IMR-90 (cell line): ENCODE measurements around the gene TNFRSF9. TPM values are rescaled to one million over a fixed set of nuclear protein-coding genes. Genes with fewer than 3 reads are reported as not detected.

Source experiments
- ATAC-seq: fragments of 200-7000 bp; cut with Tn5 transposase; 2 replicates; pipeline ENCODE4 v1.9.1; 2020; ENCODE audit warnings: low read depth, mild to moderate bottlenecking, moderate library complexity
- BruUV-seq: library from RNA; stranded (reverse); fragments of 400-500 nt; replicated peaks from 2 replicates; lab custom pipeline; 2021; lab: Mats Ljungman, UMichigan
- CTCF ChIA-PET: fragments of 300-600 bp; formaldehyde crosslinking; extraction: SDS; loops from one replicate; lab custom pipeline; 2021; ENCODE audit warnings: antibody characterized with exemption; lab: Yijun Ruan, JAX
- POLR2A ChIA-PET: fragments of 300-600 bp; sonication (Branson Sonifier 250); formaldehyde crosslinking; loops from one replicate; lab custom pipeline; 2022; ENCODE audit warnings: antibody characterized with exemption; ENCODE audit not compliant: unreplicated experiment; lab: Charles Lee
- DNase-seq: peaks from one replicate; pipeline ENCODE4 v3.0.0; 2013
- H2AFZ ChIP-seq: replicated peaks from 2 replicates; pipeline ENCODE3; 2013; ENCODE audit warnings: low read length, mild to moderate bottlenecking; ENCODE audit not compliant: poor library complexity
- H2AK5ac ChIP-seq: 2 replicates; pipeline ENCODE4 v1.6.1; 2013; ENCODE audit warnings: low read depth, low read length, inconsistent platforms
- H2AK9ac ChIP-seq: replicated peaks from 2 replicates; pipeline ENCODE3; 2013; ENCODE audit warnings: mild to moderate bottlenecking, low read depth, low read length, moderate library complexity; ENCODE audit not compliant: poor library complexity
- H2BK120ac ChIP-seq: 2 replicates; pipeline ENCODE4 v1.6.1; 2013; ENCODE audit warnings: low read depth, low read length, inconsistent platforms
- H2BK15ac ChIP-seq: 3 replicates; pipeline ENCODE4 v1.6.1; 2013; ENCODE audit warnings: low read depth, low read length, inconsistent platforms
- H2BK20ac ChIP-seq: 2 replicates; pipeline ENCODE4 v1.6.1; 2013; ENCODE audit warnings: low read depth, mild to moderate bottlenecking, inconsistent platforms, low read length, moderate library complexity
- H2BK5ac ChIP-seq: 2 replicates; pipeline ENCODE4 v1.6.1; 2013; ENCODE audit warnings: mild to moderate bottlenecking, low read depth, low read length, inconsistent platforms; ENCODE audit not compliant: poor library complexity, severe bottlenecking
- H3K14ac ChIP-seq: replicated peaks from 2 replicates; pipeline ENCODE4 v1.6.1; 2013; ENCODE audit warnings: low read depth, low read length, inconsistent platforms
- H3K18ac ChIP-seq: 2 replicates; pipeline ENCODE4 v1.6.1; 2013; ENCODE audit warnings: low read depth, low read length, control low read depth
- H3K23ac ChIP-seq: 2 replicates; pipeline ENCODE4 v1.6.1; 2013; ENCODE audit warnings: low read depth, low read length, inconsistent platforms
- H3K27ac ChIP-seq: 2 replicates; pipeline ENCODE4 v1.5.1; 2013; ENCODE audit warnings: mild to moderate bottlenecking, control low read depth, low read length; ENCODE audit not compliant: insufficient read depth
- H3K27me3 ChIP-seq: 2 replicates; pipeline ENCODE4 v1.6.1; 2013; ENCODE audit warnings: low read length; ENCODE audit not compliant: control insufficient read depth, insufficient read depth
- H3K36me3 ChIP-seq: 2 replicates; pipeline ENCODE4 v1.6.1; 2013; ENCODE audit warnings: low read length, mixed read lengths; ENCODE audit not compliant: control insufficient read depth, insufficient read depth
- H3K4ac ChIP-seq: 2 replicates; pipeline ENCODE4 v1.6.1; 2013; ENCODE audit warnings: low read depth, low read length, inconsistent platforms
- H3K4me1 ChIP-seq: 2 replicates; pipeline ENCODE4 v1.6.1; 2013; ENCODE audit warnings: low read length, mixed read lengths; ENCODE audit not compliant: control insufficient read depth, insufficient read depth
- H3K4me2 ChIP-seq: 2 replicates; pipeline ENCODE4 v1.6.1; 2013; ENCODE audit warnings: low read depth, mild to moderate bottlenecking, control low read depth, low read length, moderate library complexity
- H3K4me3 ChIP-seq: 2 replicates; pipeline ENCODE4 v1.5.1; 2013; ENCODE audit warnings: low read depth, mild to moderate bottlenecking, control low read depth, low read length, moderate library complexity; ENCODE audit not compliant: insufficient read depth
- H3K56ac ChIP-seq: 2 replicates; pipeline ENCODE4 v1.6.1; 2013; ENCODE audit warnings: low read length, inconsistent platforms; ENCODE audit not compliant: insufficient read depth; ENCODE audit errors: extremely low read depth
- H3K79me1 ChIP-seq, 2 experiments: 2 replicates each; pipeline ENCODE4 v1.6.1; 2013; ENCODE audit warnings: low read length in 2 of 2, inconsistent platforms in 1 of 2, low read depth in 1 of 2
- H3K9ac ChIP-seq: 2 replicates; pipeline ENCODE4 v1.6.1; 2013; ENCODE audit warnings: low read depth, low read length, control low read depth
- H3K9me1 ChIP-seq: 2 replicates; pipeline ENCODE4 v1.6.1; 2013; ENCODE audit warnings: low read length, inconsistent platforms; ENCODE audit not compliant: insufficient read depth
- H3K9me3 ChIP-seq: 2 replicates; pipeline ENCODE4 v1.6.1; 2013; ENCODE audit warnings: low read length; ENCODE audit not compliant: control insufficient read depth, insufficient read depth
- H4K20me1 ChIP-seq: 2 replicates; pipeline ENCODE4 v1.6.1; 2013; ENCODE audit warnings: low read length, inconsistent platforms; ENCODE audit not compliant: insufficient read depth
- H4K5ac ChIP-seq: 2 replicates; pipeline ENCODE4 v1.6.1; 2013; ENCODE audit warnings: mild to moderate bottlenecking, low read depth, low read length, control low read depth
- H4K8ac ChIP-seq, 2 experiments: 2 replicates each; pipeline ENCODE4 v1.6.1; 2013; ENCODE audit warnings: low read depth in 2 of 2, low read length in 2 of 2, control low read depth in 1 of 2, inconsistent platforms in 1 of 2
- H4K91ac ChIP-seq: 2 replicates; pipeline ENCODE4 v1.6.1; 2013; ENCODE audit warnings: low read depth, low read length, inconsistent platforms; ENCODE audit not compliant: insufficient read depth
- BHLHE40 ChIP-seq: fragments of 150-350 bp; IDR thresholded peaks from 2 replicates; pipeline ENCODE4 v1.6.1; 2016; ENCODE audit warnings: mild to moderate bottlenecking, low read depth, low read length
- CEBPB ChIP-seq: IDR thresholded peaks from 2 replicates; pipeline ENCODE4 v1.6.1; 2012; ENCODE audit warnings: low read depth, low read length, improper control_type of control experiment
- CHD1 ChIP-seq: IDR thresholded peaks from 2 replicates; pipeline ENCODE4 v1.6.1; 2012; ENCODE audit warnings: low read depth, low read length, improper control_type of control experiment
- CTCF ChIP-seq: conservative IDR thresholded peaks from 2 replicates; pipeline ENCODE4 v1.5.1; 2012; ENCODE audit warnings: mild to moderate bottlenecking, low read depth, low read length, improper control_type of control experiment
- ELK1 ChIP-seq: fragments of 150-350 bp; IDR thresholded peaks from 2 replicates; pipeline ENCODE4 v1.6.1; 2016; ENCODE audit warnings: low read depth, mild to moderate bottlenecking, low read length, moderate library complexity, borderline replicate concordance
- FOS ChIP-seq: fragments of 150-350 bp; IDR thresholded peaks from 2 replicates; pipeline ENCODE4 v1.6.1; 2016; ENCODE audit warnings: low read depth, low read length
- MAFK ChIP-seq: IDR thresholded peaks from 2 replicates; pipeline ENCODE4 v1.6.1; 2012; ENCODE audit warnings: low read depth, low read length, improper control_type of control experiment
- MAZ ChIP-seq: IDR thresholded peaks from 2 replicates; pipeline ENCODE4 v1.6.1; 2012; ENCODE audit warnings: low read depth, mild to moderate bottlenecking, low read length, improper control_type of control experiment, moderate library complexity, borderline replicate concordance
- MXI1 ChIP-seq: IDR thresholded peaks from 2 replicates; pipeline ENCODE4 v1.6.1; 2012; ENCODE audit warnings: low read depth, mild to moderate bottlenecking, low read length, moderate library complexity, borderline replicate concordance
- NFE2L2 ChIP-seq: fragments of 150-350 bp; IDR thresholded peaks from 2 replicates; pipeline ENCODE4 v1.6.1; 2016; ENCODE audit warnings: low read depth, mild to moderate bottlenecking, low read length
- POLR2A ChIP-seq: IDR thresholded peaks from 2 replicates; pipeline ENCODE4 v1.6.1; 2012; ENCODE audit warnings: mild to moderate bottlenecking, low read depth, low read length
- RAD21 ChIP-seq: IDR thresholded peaks from 2 replicates; pipeline ENCODE4 v1.6.1; 2012; ENCODE audit warnings: low read length, improper control_type of control experiment
- RFX5 ChIP-seq: IDR thresholded peaks from 2 replicates; pipeline ENCODE4 v1.8.0; 2012; ENCODE audit warnings: low read depth, mild to moderate bottlenecking, low read length, moderate library complexity
- SMC3 ChIP-seq: fragments of 150-350 bp; IDR thresholded peaks from 2 replicates; pipeline ENCODE4 v1.6.1; 2016; ENCODE audit warnings: low read depth, mild to moderate bottlenecking, antibody characterized with exemption, low read length, moderate library complexity
- USF2 ChIP-seq: fragments of 150-350 bp; IDR thresholded peaks from 2 replicates; pipeline ENCODE4 v1.6.1; 2017; ENCODE audit warnings: mild to moderate bottlenecking, antibody characterized with exemption, low read length, low read depth
- WGBS, 2 experiments: methylation state at CpG; one replicate each; pipeline versions ENCODE4 v1.1.5 to v1.1.7; 2013; ENCODE audit warnings: missing lambda C conversion rate in 2 of 2; ENCODE audit not compliant: insufficient read length in 1 of 2; ENCODE audit errors: extremely low coverage in 2 of 2; 5-methylcytosine and 5-hydroxymethylcytosine counted together
- dilution Hi-C: fragments of 300-500 bp; cut with HindIII; formaldehyde crosslinking; loops from one replicate; pipeline ENCODE4 v1.14.3; 2018; ENCODE audit warnings: low sequenced_read_pairs; ENCODE audit not compliant: unreplicated experiment
- in situ Hi-C: fragments of 300-500 bp; cut with MboI; formaldehyde crosslinking; loops from 3 replicates; pipeline ENCODE4 v1.14.3; 2019; ENCODE audit warnings: low sequenced_read_pairs, inconsistent platforms, mixed read lengths
- intact Hi-C: fragments of 100-400 bp; cut with micrococcal nuclease; formaldehyde crosslinking; loops from 2 replicates; pipeline ENCODE4 v1.10.0; 2022
- polyA plus RNA-seq, 3 experiments: library from polyadenylated mRNA; depleted of rRNA; stranded (reverse); fragments of >200 nt; gene quantifications; 2 replicates each; pipeline ENCODE4 v1.2.3, GENCODE V29; 2012; ENCODE audit warnings: low replicate concordance in 1 of 3
- total RNA-seq: library from RNA; depleted of rRNA; stranded (reverse); fragments of >200 nt; gene quantifications from 2 replicates; pipeline ENCODE4 v1.2.3, GENCODE V29; 2012

TNFRSF9 gene
- total and polyA plus RNA-seq, 2 of the 4 experiments (the other 2 are of a cell fraction) = 0.43 to 0.72 TPM

GRCh38 chr1:7873801-7874795 is 66.5 kb downstream of the TNFRSF9 start:
- H3K79me1 ChIP-seq = no peaks in the 10 kb centered on the region
- no peaks in the 10 kb centered on the region for H3K4me1 ChIP-seq
- CTCF ChIA-PET = no interaction called here
- H3K9me1 ChIP-seq = no peaks in the 10 kb centered on the region
- DNase-seq (no peak), ATAC-seq (no peak)
- H3K9ac ChIP-seq = no peak overlapping the region
- dilution Hi-C loops = no loop called here
- H3K4me3 ChIP-seq = no peak overlapping the region
- WGBS, 2 experiments = 57% methylated on average over 1 of the region's 11 CpGs; no CpG with 5 or more reads in 1 of the 2 experiments
- no peak overlapping the region for H3K14ac ChIP-seq
- H3K18ac ChIP-seq = no peak overlapping the region
- H4K5ac ChIP-seq = no peak overlapping the region
- no peak overlapping the region for H3K4ac ChIP-seq
- H3K27ac ChIP-seq = no peak overlapping the region
- no peak overlapping the region for H3K4me2 ChIP-seq
- no peak overlapping the region for H3K56ac ChIP-seq
- no peaks in the 10 kb centered on the region for H4K20me1 ChIP-seq
- H3K36me3 ChIP-seq = no peaks in the 10 kb centered on the region
- H2BK20ac ChIP-seq = no peak overlapping the region
- H4K91ac ChIP-seq = no peak overlapping the region
- BruUV-seq = no TSS peak
- no peak overlapping the region for H2AK9ac ChIP-seq
- in situ Hi-C loops = no loop called here
- peaks cover 6% of the 10 kb centered on the region for H3K9me3 ChIP-seq
- POLR2A ChIA-PET = no interaction called here
- no peak overlapping the region for H2BK15ac ChIP-seq
- no peak overlapping the region for H3K23ac ChIP-seq
- no peak overlapping the region for H2BK5ac ChIP-seq
- H3K27me3 ChIP-seq = peaks cover 5% of the 10 kb centered on the region
- no peak overlapping the region for H2BK120ac ChIP-seq
- intact Hi-C loops = no loop called here
- H4K8ac ChIP-seq = no peak overlapping the region
- H2AK5ac ChIP-seq = no peak overlapping the region
- H2AFZ ChIP-seq = no peak overlapping the region
- TF ChIP-seq USF2 (no peak), RAD21 (no peak), CTCF (no peak), SMC3 (no peak), ELK1 (no peak), NFE2L2 (no peak), BHLHE40 (no peak), POLR2A (no peak), CHD1 (no peak), MXI1 (no peak), MAFK (no peak), MAZ (no peak), CEBPB (no peak), RFX5 (no peak), FOS (no peak)
